Measurements from ENCODE around the gene CASK.
"Not testable (repeated sequence)": the region's sequence is repeated elsewhere in the genome, so short reads cannot be mapped to it uniquely, and the experiment has no call there.

The CASK gene

GRCh38 chrX:41688835-41689234 lies 234.5 kb downstream of the CASK start, which contains the start of gene GPR34:
Gene GPR34, plus strand, starts transcription at chrX:41688973. Its CDS starts 6,661 bp downstream, at chrX:41695634.
- no peak for TF ChIP-seq CTCF (IDR thresholded peaks at IDR 0.05; ENCODE audit: borderline replicate concordance, insufficient read depth, low read depth, low read length)
- no peak within 1 kb of the TSS for H3K4me3 ChIP-seq (ENCODE audit: low read depth, low read length)

DNA sequence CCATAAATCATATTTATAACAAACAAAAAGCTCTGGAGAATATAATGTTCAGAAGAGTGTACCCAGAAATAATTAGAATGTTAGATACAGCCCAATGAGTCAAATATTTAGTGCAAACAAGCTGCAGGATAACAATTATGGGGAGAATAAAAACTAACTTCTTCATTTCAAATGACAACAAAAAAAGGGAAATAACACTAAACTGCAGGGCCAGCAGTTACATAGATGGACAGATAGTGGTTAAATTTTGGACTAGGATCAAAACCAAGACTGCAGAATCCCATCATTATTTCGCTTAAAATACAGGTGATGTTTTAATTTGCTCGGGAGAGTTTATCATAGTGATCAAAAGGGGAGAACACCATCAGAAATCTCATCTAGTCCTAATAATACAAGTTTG lies 235.2 kb downstream of the CASK start:
- no peak for TF ChIP-seq CTCF (IDR thresholded peaks at IDR 0.05; ENCODE audit: borderline replicate concordance, insufficient read depth, low read depth, low read length)
- no peak overlapping the region for H3K4me3 ChIP-seq (ENCODE audit: low read depth, low read length)

- H3K4me3 ChIP-seq (ENCODE audit: low read depth, low read length): no peak overlapping the region
- TF ChIP-seq CTCF (IDR thresholded peaks at IDR 0.05; ENCODE audit: borderline replicate concordance, insufficient read depth, low read depth, low read length): no peak
Observed at GRCh38 chrX:41686788-41687187, 236.6 kb downstream of the CASK start.

- TF ChIP-seq CTCF (IDR thresholded peaks at IDR 0.05; ENCODE audit: borderline replicate concordance, insufficient read depth, low read depth, low read length): no peak
- H3K4me3 ChIP-seq (ENCODE audit: low read depth, low read length): no peak overlapping the region
Observed at GRCh38 chrX:41684940-41685339, 238.4 kb downstream of the CASK start.

GRCh38 chrX:41684138-41684537 lies 239.2 kb downstream of the CASK start:
- no peak for TF ChIP-seq CTCF (IDR thresholded peaks at IDR 0.05; ENCODE audit: borderline replicate concordance, insufficient read depth, low read depth, low read length)
- H3K4me3 ChIP-seq (ENCODE audit: low read depth, low read length): no peak overlapping the region

- no peak overlapping the region for H3K4me3 ChIP-seq (ENCODE audit: low read depth, low read length)
- no peak for TF ChIP-seq CTCF (IDR thresholded peaks at IDR 0.05; ENCODE audit: borderline replicate concordance, insufficient read depth, low read depth, low read length)
Observed at GRCh38 chrX:41677183-41678060, 245.9 kb downstream of the CASK start.

- not testable (repeated sequence) for H3K4me3 ChIP-seq (ENCODE audit: low read depth, low read length)
Observed at GRCh38 chrX:41676361-41676760, 247.0 kb downstream of the CASK start.

All from GM12875 (cell line).